ENCODE data around the gene XAGE2. TPM values are rescaled to one million over a fixed set of nuclear protein-coding genes. Genes with fewer than 3 reads are reported as not detected.
"Not testable (repeated sequence)": the region's sequence is repeated elsewhere in the genome, so short reads cannot be mapped to it uniquely, and the experiment has no call there.

XAGE2 gene, protein sequence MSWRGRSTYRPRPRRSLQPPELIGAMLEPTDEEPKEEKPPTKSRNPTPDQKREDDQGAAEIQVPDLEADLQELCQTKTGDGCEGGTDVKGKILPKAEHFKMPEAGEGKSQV
- not detected for total RNA-seq (2021; fragmentation: NEBNext Ultra II Directional; extraction: Animal tissue kit (Norgen Biotek cat#: 25700))
- long read RNA-seq: 0 reads

DNA sequence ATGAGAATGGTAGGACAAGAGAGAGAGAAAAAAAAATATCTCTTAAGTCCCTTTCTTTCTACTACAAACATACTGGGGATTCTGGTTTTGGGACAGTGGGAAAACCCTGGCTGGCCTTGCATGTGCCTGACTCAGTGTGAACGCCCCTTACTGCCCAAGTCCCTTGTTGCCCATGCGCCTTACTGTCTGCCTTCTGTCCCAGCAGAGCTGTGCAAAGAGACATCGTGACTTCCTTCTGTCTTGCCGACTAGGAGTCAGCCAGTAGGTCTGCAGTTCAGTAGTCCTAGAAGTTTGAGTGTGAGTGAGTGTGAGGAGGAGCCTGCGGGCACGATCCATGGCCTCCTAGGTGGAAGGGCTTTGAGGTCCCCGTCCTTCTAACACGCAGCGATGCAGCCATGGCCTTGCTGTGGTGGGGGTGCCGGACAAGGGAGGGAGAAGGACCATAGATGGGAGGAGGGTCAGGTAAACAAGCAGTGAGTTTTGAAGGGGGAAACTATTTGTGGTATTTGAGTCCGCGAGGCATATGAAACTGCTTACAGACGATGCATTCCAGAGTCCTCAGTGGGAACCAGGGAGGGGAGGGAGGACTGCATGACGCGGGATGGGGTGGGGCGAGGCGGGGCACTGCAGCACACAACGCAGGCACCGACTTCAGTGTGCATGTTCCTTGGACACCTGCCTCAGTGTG lies at the start of gene XAGE2:
Gene XAGE2, plus strand, starts transcription at position 654 of the 688 bp plus-strand sequence. CDS start 994 bp downstream, outside the sequence.
- DNase-seq: no peak
- no peaks in the 10 kb centered on the region for H3K9me3 Mint-ChIP-seq
- H3K4me3 Mint-ChIP-seq: no peak within 1 kb of the TSS
- H3K4me1 Mint-ChIP-seq (ENCODE audit: low read depth): no peaks in the 10 kb centered on the region
- peaks cover 8% of the 10 kb centered on the region for H3K27me3 Mint-ChIP-seq (ENCODE audit: insufficient read depth)
- H3K36me3 Mint-ChIP-seq (ENCODE audit: low read depth): no peaks in the 10 kb centered on the region
- TF ChIP-seq, protein P1, sequence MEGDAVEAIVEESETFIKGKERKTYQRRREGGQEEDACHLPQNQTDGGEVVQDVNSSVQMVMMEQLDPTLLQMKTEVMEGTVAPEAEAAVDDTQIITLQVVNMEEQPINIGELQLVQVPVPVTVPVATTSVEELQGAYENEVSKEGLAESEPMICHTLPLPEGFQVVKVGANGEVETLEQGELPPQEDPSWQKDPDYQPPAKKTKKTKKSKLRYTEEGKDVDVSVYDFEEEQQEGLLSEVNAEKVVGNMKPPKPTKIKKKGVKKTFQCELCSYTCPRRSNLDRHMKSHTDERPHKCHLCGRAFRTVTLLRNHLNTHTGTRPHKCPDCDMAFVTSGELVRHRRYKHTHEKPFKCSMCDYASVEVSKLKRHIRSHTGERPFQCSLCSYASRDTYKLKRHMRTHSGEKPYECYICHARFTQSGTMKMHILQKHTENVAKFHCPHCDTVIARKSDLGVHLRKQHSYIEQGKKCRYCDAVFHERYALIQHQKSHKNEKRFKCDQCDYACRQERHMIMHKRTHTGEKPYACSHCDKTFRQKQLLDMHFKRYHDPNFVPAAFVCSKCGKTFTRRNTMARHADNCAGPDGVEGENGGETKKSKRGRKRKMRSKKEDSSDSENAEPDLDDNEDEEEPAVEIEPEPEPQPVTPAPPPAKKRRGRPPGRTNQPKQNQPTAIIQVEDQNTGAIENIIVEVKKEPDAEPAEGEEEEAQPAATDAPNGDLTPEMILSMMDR (IDR thresholded peaks at IDR 0.05): no peak
- no peak within 1 kb of the TSS for H3K27ac Mint-ChIP-seq

DNA sequence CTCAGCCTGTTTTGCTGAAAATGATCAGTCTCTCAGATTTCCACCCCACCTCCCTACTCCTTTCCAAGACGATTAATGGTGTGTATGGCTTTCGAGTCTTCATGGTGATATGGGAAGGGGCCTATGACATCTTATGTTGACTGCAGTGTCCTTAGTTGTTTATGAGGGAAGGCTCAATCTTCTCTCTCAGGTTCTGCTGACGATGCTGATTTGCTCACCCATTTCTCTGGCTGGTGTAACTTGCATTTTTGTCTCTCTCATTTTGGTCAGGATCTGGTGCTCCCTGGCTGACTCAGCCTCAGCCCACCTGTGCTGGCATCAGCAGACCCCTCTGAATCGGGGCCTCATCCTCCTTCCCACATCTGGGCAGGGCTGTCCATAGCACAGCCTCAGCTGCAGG lies 31.4 kb upstream of the XAGE2 start:
- no peaks in the 10 kb centered on the region for H3K4me1 Mint-ChIP-seq (ENCODE audit: low read depth)
- H3K4me3 Mint-ChIP-seq: no peak overlapping the region
- no peak for DNase-seq
- no peak overlapping the region for H3K27ac Mint-ChIP-seq
- H3K27me3 Mint-ChIP-seq (ENCODE audit: insufficient read depth): peaks cover 6% of the 10 kb centered on the region; the same call in 1 of the 2 replicates
- H3K9me3 Mint-ChIP-seq: no peaks in the 10 kb centered on the region
- TF ChIP-seq, protein P1 (IDR thresholded peaks at IDR 0.05): no peak
- H3K36me3 Mint-ChIP-seq (ENCODE audit: low read depth): no peaks in the 10 kb centered on the region

DNA sequence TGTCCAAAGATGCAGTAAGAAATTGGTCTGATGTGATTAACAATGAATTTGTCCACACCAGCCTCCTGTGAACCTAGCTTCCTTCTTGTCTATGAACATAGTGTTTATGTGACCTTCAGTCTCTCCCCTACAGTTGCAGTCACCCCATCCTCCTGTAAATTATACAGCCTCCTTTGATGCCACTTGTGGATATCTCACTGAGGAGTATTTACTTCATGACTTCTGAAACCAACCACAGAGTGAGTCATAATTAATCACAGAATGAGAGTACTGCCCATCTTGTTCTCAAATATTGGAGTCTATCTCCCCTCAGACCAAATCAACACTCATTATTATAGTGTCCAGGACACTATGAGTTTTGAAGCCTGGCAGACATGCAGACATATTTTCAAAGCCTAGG lies 27.3 kb upstream of the XAGE2 start:
- Mint-ChIP-seq H3K9me3 (no peaks in the 10 kb centered on the region), H3K4me1 (ENCODE audit: low read depth) (peaks cover 1% of the 10 kb centered on the region; the same call in 1 of the 2 replicates), H3K36me3 (ENCODE audit: low read depth) (no peaks in the 10 kb centered on the region), H3K27ac (no peak overlapping the region), H3K4me3 (no peak overlapping the region), H3K27me3 (ENCODE audit: insufficient read depth) (peaks cover 8% of the 10 kb centered on the region; the same call in 1 of the 2 replicates)
- TF ChIP-seq, protein P1 (IDR thresholded peaks at IDR 0.05): no peak
- DNase-seq: no peak

DNA sequence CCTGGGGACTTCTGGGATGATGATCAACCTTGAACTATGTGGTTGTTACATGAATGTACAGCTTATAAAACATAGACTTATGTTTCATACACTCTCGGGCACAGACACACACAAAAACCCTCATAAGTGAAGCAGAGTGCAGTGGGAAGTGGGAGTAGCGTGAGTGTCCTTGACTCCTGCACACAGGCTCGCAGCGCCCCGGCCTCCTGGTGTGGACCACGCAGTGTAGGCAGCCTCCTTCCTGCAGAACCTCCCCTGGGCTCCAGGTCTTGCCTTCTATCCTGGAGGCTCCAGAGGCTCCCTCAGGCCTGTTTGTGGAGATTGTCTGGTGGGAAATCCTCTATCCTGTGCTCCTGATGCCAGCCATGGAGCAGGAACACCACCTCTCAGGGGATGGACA lies 25.7 kb upstream of the XAGE2 start:
- not testable (repeated sequence) for H3K4me1 Mint-ChIP-seq (ENCODE audit: low read depth); H3K36me3 Mint-ChIP-seq (ENCODE audit: low read depth); H3K9me3 Mint-ChIP-seq; DNase-seq; H3K27me3 Mint-ChIP-seq (ENCODE audit: insufficient read depth); H3K4me3 Mint-ChIP-seq; H3K27ac Mint-ChIP-seq

DNA sequence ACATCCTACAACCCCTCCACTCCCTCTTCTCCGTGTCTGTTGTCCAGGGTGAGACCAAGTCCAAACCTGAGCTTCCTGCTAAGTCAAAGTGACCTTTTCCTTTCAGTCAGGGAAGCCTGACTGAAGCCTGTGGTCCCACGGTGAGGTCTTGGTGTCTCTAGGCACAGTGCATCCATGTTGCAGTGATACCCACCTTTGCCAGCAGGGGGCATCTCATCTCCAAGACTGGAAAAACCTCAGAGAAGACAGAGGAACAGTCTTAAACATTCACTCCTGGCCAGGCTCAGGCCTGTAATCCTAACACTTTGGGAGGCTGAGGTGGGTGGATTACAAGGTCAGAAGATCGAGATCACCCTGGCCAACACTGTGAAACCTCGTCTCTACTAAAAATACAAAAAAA lies 23.4 kb upstream of the XAGE2 start:
- peak; percentile 18 for DNase-seq
- H3K36me3 Mint-ChIP-seq (ENCODE audit: low read depth); H3K9me3 Mint-ChIP-seq; H3K27me3 Mint-ChIP-seq (ENCODE audit: insufficient read depth); H3K4me3 Mint-ChIP-seq; H3K4me1 Mint-ChIP-seq (ENCODE audit: low read depth); H3K27ac Mint-ChIP-seq: not testable (repeated sequence)
- TF ChIP-seq, protein P1 (IDR thresholded peaks at IDR 0.05): peak; percentile 75
